LNCaP clone FGC (cell line): ENCODE measurements around the gene B4GALT2.

ENCODE experiments used
- DNase-seq: peaks from one replicate; pipeline ENCODE4 v3.0.0-alpha.2; 2011; ENCODE audit warnings: low read depth
- H3K4me3 ChIP-seq: 2 replicates; pipeline ENCODE4 v1.5.1; 2011; ENCODE audit warnings: mild to moderate bottlenecking, low read depth, low read length, control low read depth
- CTCF ChIP-seq: IDR thresholded peaks from 2 replicates; pipeline ENCODE4 v1.5.1; 2012; ENCODE audit warnings: mild to moderate bottlenecking; ENCODE audit not compliant: control insufficient read depth, insufficient read depth; ENCODE audit errors: extremely low read depth

Gene B4GALT2

GRCh38 chr1:44031252-44032169 lies 52.5 kb downstream of the B4GALT2 start, which contains the start of gene SLC6A9:
Gene SLC6A9, minus strand, starts transcription at chr1:44031462. Its CDS starts 7,185 bp downstream, at chr1:44024277.
- peak; percentile 50 for DNase-seq
- H3K4me3 ChIP-seq: peak within 1 kb of the TSS; percentile 69
- TF ChIP-seq CTCF: no peak

- DNase-seq: no peak
- H3K4me3 ChIP-seq: no peak overlapping the region
- no peak for TF ChIP-seq CTCF
These were observed 53.3 kb downstream of the B4GALT2 start for GRCh38 chr1:44032170-44032790.

- TF ChIP-seq CTCF: no peak
- no peak overlapping the region for H3K4me3 ChIP-seq
- DNase-seq: no peak
These were observed 54.1 kb downstream of the B4GALT2 start for GRCh38 chr1:44033041-44033575.

- no peak for TF ChIP-seq CTCF
- no peak overlapping the region for H3K4me3 ChIP-seq
- no peak for DNase-seq
These were observed 54.7 kb downstream of the B4GALT2 start for GRCh38 chr1:44033756-44034155.

- no peak for TF ChIP-seq CTCF
- DNase-seq: no peak
- H3K4me3 ChIP-seq: no peak overlapping the region
These were observed 55.4 kb downstream of the B4GALT2 start for GRCh38 chr1:44034423-44034822.

GRCh38 chr1:44034976-44035716 lies 56.1 kb downstream of the B4GALT2 start:
- H3K4me3 ChIP-seq: no peak overlapping the region
- TF ChIP-seq CTCF: no peak
- DNase-seq: no peak
